GM23338 (cell line): ENCODE measurements around the gene SUSD2. TPM values are rescaled to one million over a fixed set of nuclear protein-coding genes. Genes with fewer than 3 reads are reported as not detected.

Source experiments
- ATAC-seq: fragments of 200-7000 bp; cut with Tn5 transposase; 3 replicates; pipeline ENCODE4 v1.9.1; 2020
- DNase-seq: peaks from one replicate; pipeline ENCODE4 v3.0.0-alpha.2; 2015; ENCODE audit warnings: low spot score
- H2AFZ ChIP-seq: fragments of 200-600 bp; sonication (generic); 2 replicates; pipeline ENCODE4 v1.8.0; 2016; ENCODE audit warnings: antibody characterized with exemption, mild to moderate bottlenecking, moderate library complexity
- H3F3A ChIP-seq: fragments of 200-600 bp; sonication (generic); replicated peaks from 2 replicates; pipeline ENCODE4 v1.8.0; 2017; ENCODE audit warnings: antibody characterized with exemption, mixed run types, low read depth
- H3K27ac ChIP-seq: fragments of 200-600 bp; sonication (generic); 2 replicates; pipeline ENCODE4 v1.6.1; 2016; ENCODE audit warnings: low read depth
- H3K27me3 ChIP-seq: fragments of 200-600 bp; sonication (generic); 2 replicates; pipeline ENCODE4 v1.8.0; 2016; ENCODE audit warnings: mild to moderate bottlenecking, mixed run types, moderate library complexity; ENCODE audit not compliant: insufficient read depth
- H3K36me3 ChIP-seq: fragments of 200-600 bp; sonication (generic); 2 replicates; pipeline ENCODE4 v1.8.0; 2016; ENCODE audit warnings: mild to moderate bottlenecking; ENCODE audit not compliant: insufficient read depth
- H3K4me1 ChIP-seq: fragments of 200-600 bp; sonication (generic); 2 replicates; pipeline ENCODE4 v1.8.0; 2016; ENCODE audit warnings: mild to moderate bottlenecking, moderate library complexity; ENCODE audit not compliant: insufficient read depth
- H3K4me2 ChIP-seq: fragments of 200-600 bp; sonication (generic); 2 replicates; pipeline ENCODE4 v1.7.1; 2017; ENCODE audit warnings: mixed run types
- H3K4me3 ChIP-seq: fragments of 200-600 bp; sonication (generic); 2 replicates; pipeline ENCODE4 v1.6.1; 2016; ENCODE audit warnings: mixed run types
- H3K79me2 ChIP-seq: fragments of 200-600 bp; sonication (generic); replicated peaks from 2 replicates; pipeline ENCODE4 v1.8.0; 2017; ENCODE audit warnings: mild to moderate bottlenecking; ENCODE audit not compliant: insufficient read depth
- H3K9me2 ChIP-seq: fragments of 200-600 bp; sonication (generic); 2 replicates; pipeline ENCODE4 v1.8.0; 2017; ENCODE audit not compliant: insufficient read depth
- H4K20me1 ChIP-seq: fragments of 200-600 bp; sonication (generic); replicated peaks from 2 replicates; pipeline ENCODE4 v1.8.0; 2017; ENCODE audit warnings: mild to moderate bottlenecking; ENCODE audit not compliant: insufficient read depth
- H3K27ac Mint-ChIP-seq: 2 replicates; pipeline ENCODE4 v1.8.0; 2020; ENCODE audit warnings: inconsistent platforms, mild to moderate bottlenecking, moderate library complexity, mixed read lengths
- H3K27me3 Mint-ChIP-seq: 3 replicates; pipeline ENCODE4 v1.8.0; 2022; ENCODE audit warnings: low read depth, mild to moderate bottlenecking, moderate library complexity, mixed read lengths, inconsistent platforms; ENCODE audit not compliant: insufficient read depth, poor library complexity
- H3K36me3 Mint-ChIP-seq: 3 replicates; pipeline ENCODE4 v1.8.0; 2021; ENCODE audit warnings: low read depth, mild to moderate bottlenecking, inconsistent platforms, moderate library complexity, mixed read lengths
- H3K4me1 Mint-ChIP-seq: 3 replicates; pipeline ENCODE4 v1.8.0; 2020; ENCODE audit warnings: mild to moderate bottlenecking, inconsistent platforms, mixed read lengths
- H3K4me3 Mint-ChIP-seq: 3 replicates; pipeline ENCODE4 v1.8.0; 2021; ENCODE audit warnings: moderate library complexity, mild to moderate bottlenecking, inconsistent platforms, mixed read lengths
- H3K9me3 Mint-ChIP-seq: 3 replicates; pipeline ENCODE4 v1.8.0; 2020; ENCODE audit warnings: moderate library complexity, mild to moderate bottlenecking, inconsistent platforms, mixed read lengths
- CTCF ChIP-seq, 2 experiments: fragments of 200-600 bp in 1 of 2; sonication (generic) in 1 of 2; conservative IDR thresholded peaks; 2 replicates each; pipeline versions ENCODE4 v1.5.1 to v1.6.1; 2016 to 2017; ENCODE audit warnings: antibody characterized with exemption in 2 of 2, low read depth in 2 of 2, mild to moderate bottlenecking in 2 of 2, moderate library complexity in 1 of 2
- EZH2 ChIP-seq: fragments of 200-600 bp; sonication (generic); IDR thresholded peaks from one replicate; pipeline ENCODE4 v1.8.0; 2017; ENCODE audit warnings: antibody characterized with exemption, mild to moderate bottlenecking, low read depth; ENCODE audit not compliant: unreplicated experiment
- EZH2phosphoT487 ChIP-seq: fragments of 200-600 bp; sonication (generic); IDR thresholded peaks from one replicate; pipeline ENCODE4 v1.8.1; 2018; ENCODE audit warnings: antibody characterized with exemption; ENCODE audit not compliant: unreplicated experiment
- NANOG ChIP-seq: IDR thresholded peaks from 2 replicates; pipeline ENCODE4 v1.6.1; 2016; ENCODE audit warnings: antibody characterized with exemption, borderline replicate concordance
- ZNF331 ChIP-seq: fragments of 250-450 bp; sonication (Bioruptor Pico); IDR thresholded peaks from 2 replicates; pipeline ENCODE4 v1.5.0; 2020; ENCODE audit warnings: low read depth, mild to moderate bottlenecking, moderate library complexity
- ZNF462 ChIP-seq: fragments of 250-450 bp; sonication (Bioruptor Pico); IDR thresholded peaks from 2 replicates; pipeline ENCODE4 v1.5.0; 2020; ENCODE audit warnings: mild to moderate bottlenecking, moderate library complexity
- polyA plus RNA-seq: library from polyadenylated mRNA; unstranded; fragments of >200 nt; fragmentation: Nextera tagmentation; extraction: Ambion mirVana; gene quantifications from 2 replicates; pipeline ENCODE4 v1.2.1, GENCODE V29; 2016
- total RNA-seq: library from RNA; depleted of rRNA; stranded (reverse); fragments of >200 nt; shearing (Covaris generic); gene quantifications from 2 replicates; pipeline ENCODE4 v1.2.3, GENCODE V29; 2014

The SUSD2 gene
- total and polyA plus RNA-seq, 2 experiments from 2014 or later: 0.74 to 2.1 TPM

GRCh38 chr22:24185501-24186351 lies 4.4 kb downstream of the SUSD2 start:
- Histone ChIP-seq H3K4me3 (no peak overlapping the region), H3K27me3 (no peaks in the 10 kb centered on the region), H3K4me1 (peaks cover 4% of the 10 kb centered on the region; the same call in 1 of the 2 replicates), H3K36me3 (no peaks in the 10 kb centered on the region), H3K4me2 (no peak overlapping the region), H3F3A (no peaks in the 10 kb centered on the region), H3K79me2 (no peaks in the 10 kb centered on the region), H2AFZ (no peak overlapping the region), H3K27ac (no peak overlapping the region), H4K20me1 (no peaks in the 10 kb centered on the region), H3K9me2 (no peaks in the 10 kb centered on the region)
- Mint-ChIP-seq H3K27ac (no peak overlapping the region), H3K36me3 (no peaks in the 10 kb centered on the region), H3K4me3 (no peak overlapping the region), H3K4me1 (peaks cover 6% of the 10 kb centered on the region; the same call in 2 of the 3 replicates), H3K9me3 (no peaks in the 10 kb centered on the region), H3K27me3 (peaks cover 15% of the 10 kb centered on the region)
- ATAC-seq: no peak
- no peak for TF ChIP-seq ZNF462
- TF ChIP-seq EZH2phosphoT487: no peak
- TF ChIP-seq ZNF331 (CRISPR knock-in tag): no peak
- no peak for TF ChIP-seq CTCF (conservative IDR thresholded peaks at IDR 0.05; ENCODE audit: low read depth in 2 of 2)
- no peak for TF ChIP-seq NANOG
- no peak for TF ChIP-seq EZH2
- no peak for DNase-seq
